ENCODE measurements around the gene SLC5A10. TPM values are rescaled to one million over a fixed set of nuclear protein-coding genes. Genes with fewer than 3 reads are reported as not detected.

The SLC5A10 gene
- total RNA-seq, 1 experiment from 2014 or later = 0.17 TPM

Other genes starting within 250 kb of the SLC5A10 start
- 5.3 and 6.1 TPM in 2 replicates for gene FBXW10, start 208.1 kb upstream of the SLC5A10 start, total RNA-seq (2021)
- gene TVP23B, start 171.0 kb upstream of the SLC5A10 start, total RNA-seq (2021) = 56.4 and 79.1 TPM in 2 replicates
- 37.2 and 50.0 TPM in 2 replicates for gene PRPSAP2, start 94.0 kb upstream of the SLC5A10 start, total RNA-seq (2021)
- gene FAM83G, start 52.6 kb downstream of the SLC5A10 start, total RNA-seq (2021) = 30.2 and 30.4 TPM in 2 replicates
- gene GRAP, start 94.8 kb downstream of the SLC5A10 start, total RNA-seq (2021) = 0.48 and 0.93 TPM in 2 replicates
- gene GRAPL, start 175.4 kb downstream of the SLC5A10 start, total RNA-seq (2021) = 0.37 TPM in 1 of 2 replicates, not detected in the other